OCI-M2 (cell line): Measurements from ENCODE around the gene SLC25A15.
"Not testable (repeated sequence)": the region's sequence is repeated elsewhere in the genome, so short reads cannot be mapped to it uniquely, and the experiment has no call there.

Source experiments
- DNase-seq: peaks from one replicate; lab custom pipeline; 2025; ENCODE audit not compliant: unreplicated experiment; lab: John Stamatoyannopoulos, UW

Gene SLC25A15

DNA sequence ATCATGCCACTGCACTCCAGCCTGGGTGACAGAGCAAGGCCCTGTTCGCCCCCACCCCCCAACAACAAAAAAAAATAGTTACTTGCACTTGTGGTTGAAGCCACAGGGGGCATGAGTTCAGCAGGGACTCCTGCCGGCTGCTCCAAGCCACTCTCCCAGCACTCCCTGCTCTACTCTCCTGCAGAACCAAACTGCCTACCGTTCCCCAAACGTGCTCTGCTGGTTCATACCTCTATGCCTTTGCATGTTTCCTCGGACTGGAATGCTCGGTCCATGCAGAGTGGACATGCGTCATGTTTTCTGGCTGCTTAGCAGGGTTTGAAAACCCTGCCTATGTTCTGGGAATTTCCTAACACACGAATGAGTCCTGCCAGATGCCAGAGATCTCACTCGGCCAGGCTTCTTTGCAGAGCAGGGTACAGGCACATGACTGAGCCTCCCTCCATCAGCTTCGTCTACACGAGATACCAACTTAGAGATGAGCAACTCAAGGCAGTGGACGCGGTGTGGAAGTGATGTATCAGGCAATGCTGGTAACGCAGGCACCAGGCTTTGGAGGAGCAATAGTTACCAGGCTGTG, 8.5 kb upstream of the SLC25A15 start:
- no peak for DNase-seq

DNA sequence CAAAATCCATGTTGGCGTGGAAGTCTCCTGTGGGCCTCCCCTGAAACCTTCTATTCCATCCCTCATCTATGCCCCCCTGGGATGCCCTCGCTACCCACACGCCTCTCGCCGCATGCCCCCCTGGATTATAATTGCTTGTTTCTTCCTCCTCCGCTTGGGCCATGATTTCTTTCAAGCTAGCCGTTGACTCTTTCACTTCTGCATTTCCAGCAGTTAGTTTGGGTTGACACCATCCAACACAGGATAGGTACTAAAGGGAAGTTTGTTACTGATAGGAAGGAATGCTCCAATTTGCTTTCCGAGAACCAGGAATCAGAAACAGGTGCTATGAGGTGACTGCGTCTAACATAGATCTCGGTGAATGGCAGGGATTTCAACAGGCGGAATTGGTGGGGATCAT, 7.7 kb upstream of the SLC25A15 start:
- no peak for DNase-seq

DNA sequence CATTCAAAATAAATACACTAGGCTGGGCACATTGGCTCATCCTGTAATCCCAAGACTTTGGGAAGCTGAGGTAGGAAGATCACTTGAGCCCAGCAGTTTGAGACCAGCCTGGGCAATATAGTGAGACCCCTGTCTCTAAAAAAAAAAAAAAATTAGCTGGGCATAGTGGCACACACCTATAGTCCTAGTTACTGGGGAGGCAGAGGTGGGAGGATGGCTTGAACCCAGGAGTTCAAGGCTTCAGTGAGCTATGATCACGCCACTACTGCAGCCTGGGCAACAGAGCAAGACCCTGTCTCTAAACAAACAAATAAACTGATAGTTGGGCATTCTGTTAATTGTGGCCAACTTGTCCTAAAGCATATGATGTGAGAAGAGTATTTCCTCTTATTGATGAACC, 6.4 kb upstream of the SLC25A15 start:
- not testable (repeated sequence) for DNase-seq

DNA sequence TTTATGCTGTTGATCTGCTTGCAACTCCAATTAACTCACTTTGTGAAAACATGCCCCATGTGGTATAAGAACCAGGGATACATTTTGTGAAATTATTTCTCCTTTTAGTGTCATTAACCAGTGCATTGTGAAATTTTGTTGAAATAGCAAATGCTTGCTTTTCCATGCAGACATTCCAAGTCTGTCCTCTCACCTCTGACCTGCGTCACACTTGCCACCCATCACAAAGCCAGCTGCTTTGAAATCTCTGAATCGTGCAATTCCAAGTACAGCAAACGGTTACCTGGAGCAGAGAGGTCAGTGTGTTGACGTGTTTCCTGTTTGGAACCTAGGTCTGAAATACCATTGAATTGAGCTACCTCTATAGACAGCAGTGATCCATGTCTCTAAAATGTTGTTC, 4.9 kb upstream of the SLC25A15 start:
- DNase-seq: no peak

DNA sequence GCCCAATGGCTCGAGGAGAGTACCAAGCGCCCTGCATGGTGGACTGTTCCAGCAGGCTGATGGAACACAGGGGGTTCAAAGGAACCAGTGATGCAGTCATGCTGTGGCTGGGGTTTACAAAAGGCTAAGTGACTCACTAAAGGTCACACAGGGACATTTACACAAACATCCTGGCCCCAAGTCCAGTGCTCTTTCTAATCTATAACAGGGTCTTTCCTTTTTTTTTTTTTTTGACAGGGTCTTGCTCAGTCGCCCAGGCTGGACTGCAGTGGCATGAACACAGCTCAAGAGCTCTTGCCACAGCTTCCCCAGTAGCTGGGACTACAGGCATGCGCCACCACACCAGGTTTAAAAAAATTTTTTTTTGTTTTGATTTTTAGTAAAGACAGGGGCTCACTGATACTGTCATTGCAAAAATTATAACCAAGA, 2.8 kb upstream of the SLC25A15 start:
- no peak for DNase-seq

DNA sequence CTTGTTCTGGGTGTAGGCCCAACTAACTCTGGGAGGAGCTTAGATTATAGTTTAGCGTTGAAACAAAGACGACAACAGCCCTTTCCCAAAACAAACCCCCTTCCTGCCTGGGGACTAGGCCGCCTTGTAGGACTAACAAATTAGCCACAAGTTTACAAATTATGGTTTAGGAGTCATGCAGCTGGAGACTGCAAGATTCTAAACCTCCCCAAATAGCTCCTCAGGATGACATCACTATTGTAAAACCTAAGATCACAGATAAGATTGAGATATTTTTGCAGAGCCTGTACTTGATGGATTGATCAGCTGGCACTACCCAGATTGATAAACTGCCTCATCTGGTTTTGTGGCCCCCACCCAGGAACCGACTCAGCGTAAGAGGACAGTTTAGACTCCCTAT, 2.3 kb upstream of the SLC25A15 start:
- no peak for DNase-seq

DNA sequence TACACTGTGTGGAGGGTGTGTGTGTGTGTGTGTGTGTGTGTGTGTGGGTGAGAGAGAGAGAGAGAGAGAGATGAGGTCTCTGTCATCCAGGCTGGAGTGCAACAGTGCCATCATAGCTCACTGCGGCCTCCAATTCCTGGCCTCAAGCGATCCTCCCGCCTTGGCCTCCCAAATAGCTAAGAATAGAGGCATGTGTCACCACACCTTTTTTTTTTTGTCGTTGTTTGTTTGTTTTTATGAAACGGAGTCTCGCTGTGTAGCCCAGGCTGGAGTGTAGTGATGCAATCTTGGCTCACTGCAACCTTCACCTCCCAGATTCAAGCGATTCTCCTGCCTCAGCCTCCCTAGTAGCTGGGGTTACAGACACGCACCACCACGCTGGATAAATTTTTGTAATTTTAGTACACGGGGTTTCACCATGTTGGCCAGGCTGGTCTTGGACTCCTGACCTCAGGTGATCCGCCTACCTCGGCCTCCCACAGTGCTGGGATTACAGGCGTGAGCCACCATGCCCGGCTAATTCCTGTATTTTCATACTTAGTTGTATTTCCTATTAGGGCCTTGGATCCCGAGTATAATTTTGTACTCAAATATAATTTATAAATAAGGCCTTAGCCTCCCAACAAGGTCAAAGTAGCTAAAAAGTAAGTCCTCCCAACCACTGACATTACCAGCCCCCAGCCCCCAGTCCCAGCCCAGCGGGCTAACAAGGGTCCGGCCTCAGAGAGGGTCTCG, 704 bp upstream of the SLC25A15 start:
- DNase-seq: not testable (repeated sequence)

DNA sequence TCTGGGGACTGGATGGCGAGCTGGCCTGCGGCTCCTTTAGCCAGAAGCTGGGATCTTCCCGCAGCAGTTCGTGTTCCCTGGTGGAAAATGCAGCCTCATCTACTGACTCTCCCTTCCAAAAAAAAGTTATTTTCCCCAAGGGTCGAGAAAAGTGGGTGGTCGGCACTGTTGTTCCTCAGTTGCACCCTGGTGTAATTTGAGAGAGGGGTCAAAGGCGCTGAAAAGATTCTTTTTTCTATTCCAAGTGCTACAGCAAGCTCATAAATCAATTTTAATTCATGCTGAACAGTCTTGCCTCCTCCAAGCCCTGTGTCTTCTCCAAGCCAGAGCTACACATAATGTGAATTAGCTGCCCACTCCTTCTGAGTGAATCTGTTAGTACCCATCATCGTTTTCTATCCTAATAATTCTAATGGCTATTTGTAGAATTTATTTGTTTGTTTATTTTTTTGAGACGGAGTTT, 774 bp downstream of the SLC25A15 start:
- DNase-seq: no peak

DNA sequence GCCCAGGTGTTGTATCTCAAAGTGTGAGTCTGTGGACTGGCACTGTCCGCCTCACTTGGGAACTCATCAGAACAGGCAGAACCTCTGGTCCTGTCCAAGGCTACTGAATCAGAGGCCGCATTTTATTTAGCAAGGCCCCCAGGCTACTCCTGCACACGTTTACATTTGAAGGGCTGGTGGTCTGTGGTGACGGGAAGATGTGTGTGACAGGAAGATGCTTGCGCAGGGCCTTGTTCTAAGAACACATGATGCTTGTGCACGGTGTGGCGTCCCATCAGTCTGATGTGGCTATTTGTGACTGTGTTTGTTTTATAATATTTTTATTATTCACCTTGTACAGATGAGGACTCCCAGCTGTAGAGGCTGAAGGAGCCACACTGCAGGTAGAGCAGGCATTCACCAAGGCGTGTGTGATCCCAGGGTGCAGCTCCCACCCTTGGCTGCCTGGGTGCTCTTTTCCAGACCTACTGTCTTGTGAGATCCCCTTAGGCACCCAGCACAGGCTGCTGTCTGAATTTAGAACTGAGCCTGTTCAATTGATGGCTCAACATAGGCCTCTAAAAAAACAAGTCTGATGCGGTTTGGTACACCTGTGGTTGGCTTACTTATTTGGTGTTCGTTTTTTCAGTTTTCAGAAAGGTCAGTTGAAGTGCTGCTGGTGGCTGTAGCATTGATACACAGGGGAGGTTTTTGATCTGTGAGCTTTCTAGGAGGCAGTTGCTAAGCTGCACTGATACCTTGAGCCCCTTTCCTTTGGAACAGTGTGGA, 3.1 kb downstream of the SLC25A15 start:
- no peak for DNase-seq

DNA sequence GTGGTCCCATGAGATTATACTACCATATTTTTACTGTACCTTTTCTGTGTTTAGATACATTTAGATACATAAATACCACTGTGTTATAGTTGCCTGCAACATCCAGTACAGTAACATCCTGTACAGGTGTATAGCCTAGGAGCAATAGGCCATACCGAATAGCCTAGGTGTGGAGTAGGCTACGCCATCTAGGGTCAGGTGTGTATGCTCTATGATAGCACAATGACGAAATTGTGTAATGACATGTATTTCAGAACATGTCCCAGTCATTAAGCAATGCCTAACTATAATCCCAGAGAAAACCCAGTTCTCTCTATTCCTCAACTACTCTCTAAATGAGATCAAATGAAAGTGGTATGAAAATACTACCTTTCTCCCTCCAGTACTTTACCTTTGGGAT, 3.9 kb downstream of the SLC25A15 start:
- no peak for DNase-seq

DNA sequence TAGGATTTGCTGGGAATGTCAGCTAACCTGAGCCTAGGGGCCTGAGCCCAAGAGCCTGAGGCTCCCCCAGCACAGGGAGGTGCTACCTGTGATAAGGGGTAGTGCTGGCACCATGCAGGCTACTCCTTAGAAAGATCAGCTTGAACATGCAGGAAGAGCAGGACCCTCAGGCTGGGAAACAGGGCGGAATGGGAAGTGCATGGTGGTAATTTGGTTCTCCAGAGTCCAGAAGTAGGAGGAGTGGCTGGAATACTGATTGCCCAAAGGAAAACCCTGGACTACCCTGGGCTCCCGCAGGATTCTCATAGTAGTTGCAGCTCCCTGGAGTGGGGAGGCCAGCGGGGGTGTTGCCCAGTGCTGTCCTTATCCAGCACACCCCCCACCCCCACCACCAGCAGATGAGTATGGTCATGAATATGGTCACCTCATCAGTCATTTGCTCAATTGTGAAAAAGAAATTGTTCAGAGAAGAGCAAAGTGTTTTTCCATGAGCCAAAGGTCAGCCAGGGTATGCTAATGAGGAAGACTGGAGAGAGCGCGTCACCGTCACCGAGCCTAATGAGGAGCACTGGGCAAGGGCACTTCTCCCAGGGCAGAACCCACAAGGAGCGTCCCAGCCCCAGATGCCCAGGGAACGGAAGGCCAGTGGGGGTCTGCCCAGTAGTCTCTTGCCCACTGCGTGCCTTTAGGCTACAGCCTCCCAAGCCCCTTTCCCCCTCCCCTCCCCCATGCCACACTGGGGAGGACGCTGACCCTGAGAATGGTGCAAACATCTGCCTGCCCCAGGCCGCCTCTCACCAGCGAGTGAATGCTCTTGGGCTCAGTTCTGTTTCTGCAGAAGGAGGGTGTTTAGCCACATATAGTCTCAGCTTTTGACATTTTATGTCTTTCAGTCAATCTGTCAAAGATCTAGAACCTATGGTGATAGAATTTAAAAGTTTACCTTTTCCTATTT, 5.3 kb downstream of the SLC25A15 start:
- DNase-seq: no peak

DNA sequence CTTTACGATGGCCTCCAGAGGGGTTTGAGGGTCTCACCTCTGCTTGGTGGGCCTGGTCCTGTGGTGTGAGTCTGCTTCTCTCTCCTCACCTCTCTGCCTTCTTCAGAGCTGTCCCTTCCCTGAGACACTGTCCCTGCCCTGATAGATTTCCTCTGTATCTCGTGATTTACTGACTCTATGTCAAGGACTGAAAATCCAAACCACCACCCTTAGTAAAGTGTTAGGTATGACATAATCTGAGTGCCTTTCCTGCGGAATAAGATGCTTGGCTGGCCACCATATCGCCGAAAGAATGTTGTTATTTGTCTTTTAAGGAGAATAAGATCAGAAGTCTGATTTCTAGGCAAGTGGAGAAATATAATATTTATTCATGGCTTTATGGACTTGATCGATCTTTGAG, 7.2 kb downstream of the SLC25A15 start:
- no peak for DNase-seq

DNA sequence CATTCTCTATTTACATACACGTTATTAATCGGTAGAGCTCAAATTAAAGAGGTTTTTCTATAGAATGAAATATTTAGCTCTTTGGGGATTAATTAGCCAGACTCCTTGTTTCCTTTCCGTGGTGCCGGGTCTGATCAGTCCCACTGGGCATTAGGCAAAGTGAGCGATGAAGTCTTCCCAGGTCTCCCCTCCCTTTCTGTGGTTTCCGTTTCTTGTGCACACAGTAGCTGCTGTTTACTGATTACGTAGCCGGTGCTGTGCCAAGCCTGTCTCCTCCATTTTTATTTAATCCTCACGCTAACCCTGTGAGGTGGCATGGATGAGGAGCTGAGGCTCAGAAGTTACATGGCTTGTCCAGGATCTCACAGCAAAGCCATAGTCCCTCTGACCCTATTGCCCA, 9.0 kb downstream of the SLC25A15 start:
- DNase-seq: no peak

DNA sequence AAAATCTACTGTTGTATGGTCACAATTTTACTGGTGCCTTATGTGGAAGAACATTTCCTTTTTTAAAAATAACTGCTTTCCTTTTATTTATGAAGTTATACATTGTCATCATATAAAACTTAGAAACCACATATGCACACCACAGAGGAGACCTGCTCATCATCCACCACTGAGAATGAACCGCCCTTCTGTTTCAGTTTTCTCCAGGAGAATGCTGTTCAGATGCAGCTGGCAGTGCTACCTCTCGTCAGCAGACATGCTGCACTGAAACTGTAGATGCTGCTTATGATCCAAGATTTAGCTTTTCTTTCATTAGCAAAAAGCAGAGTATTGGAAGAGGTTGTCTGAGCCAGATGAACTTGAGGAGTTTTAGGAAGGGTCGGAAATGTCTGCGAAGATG, 10.1 kb downstream of the SLC25A15 start:
- DNase-seq: no peak

DNA sequence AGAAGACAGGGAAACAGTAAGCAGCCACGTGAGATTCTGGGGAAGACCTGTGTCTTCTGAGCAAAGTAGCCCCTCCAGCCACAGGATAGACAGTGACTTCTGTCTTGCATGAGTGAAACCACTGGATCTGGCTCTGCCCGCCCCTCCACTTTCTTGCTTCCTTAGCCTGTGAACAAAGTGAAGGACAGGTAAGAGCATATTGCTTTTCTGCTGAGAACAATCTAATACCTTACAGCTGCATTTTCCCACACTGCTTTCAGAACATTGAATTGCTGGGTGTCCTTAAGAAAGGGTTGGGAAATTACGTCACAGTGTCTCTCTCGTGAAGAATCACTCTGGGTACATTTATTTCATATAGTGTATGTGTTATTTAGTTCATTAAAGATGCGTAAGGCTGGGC, 11.1 kb downstream of the SLC25A15 start:
- no peak for DNase-seq

DNA sequence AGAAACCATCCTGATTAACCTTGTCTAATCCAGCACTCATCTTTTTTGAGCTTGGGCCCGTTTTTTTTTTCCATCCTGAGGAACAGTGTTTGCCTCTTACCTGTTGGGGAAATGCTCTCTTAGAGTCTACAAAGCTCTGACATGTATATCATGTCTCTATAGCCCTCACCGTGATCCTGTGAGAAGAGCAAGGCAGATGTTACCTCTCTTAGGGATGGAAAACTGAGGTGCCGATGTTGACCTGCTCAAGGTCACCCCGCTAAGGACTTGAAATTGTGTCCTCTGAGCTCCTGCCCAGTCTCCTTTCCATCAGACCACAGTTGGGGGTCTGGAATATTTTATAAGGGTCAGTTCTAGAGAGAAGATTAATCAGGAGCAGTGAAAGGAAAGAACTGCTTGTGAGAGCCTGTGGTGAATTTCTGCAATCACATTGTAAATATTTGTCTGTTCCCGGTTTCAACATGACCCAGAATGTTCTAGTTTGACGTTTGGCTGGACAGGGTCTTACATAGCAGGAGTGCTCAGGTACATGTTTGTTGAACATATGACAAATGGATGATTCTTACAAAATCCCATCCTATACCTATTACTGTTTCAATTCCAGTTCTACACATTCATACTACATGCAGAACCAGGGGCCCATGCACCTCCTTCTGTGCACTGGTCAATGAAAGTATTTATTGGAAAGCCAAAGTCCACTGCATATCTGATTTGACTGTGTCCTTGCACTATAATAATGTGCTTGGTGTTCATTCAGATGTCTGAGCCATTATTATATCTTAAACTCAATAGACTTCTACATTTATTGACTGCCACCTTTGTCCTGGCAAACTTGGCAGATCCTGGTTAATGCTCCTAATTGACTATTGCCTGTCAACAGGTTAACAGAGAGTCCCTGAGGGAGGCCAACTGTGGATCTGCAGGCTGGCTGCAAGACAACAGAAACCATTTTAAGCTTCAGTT, 12.1 kb downstream of the SLC25A15 start:
- DNase-seq: no peak

DNA sequence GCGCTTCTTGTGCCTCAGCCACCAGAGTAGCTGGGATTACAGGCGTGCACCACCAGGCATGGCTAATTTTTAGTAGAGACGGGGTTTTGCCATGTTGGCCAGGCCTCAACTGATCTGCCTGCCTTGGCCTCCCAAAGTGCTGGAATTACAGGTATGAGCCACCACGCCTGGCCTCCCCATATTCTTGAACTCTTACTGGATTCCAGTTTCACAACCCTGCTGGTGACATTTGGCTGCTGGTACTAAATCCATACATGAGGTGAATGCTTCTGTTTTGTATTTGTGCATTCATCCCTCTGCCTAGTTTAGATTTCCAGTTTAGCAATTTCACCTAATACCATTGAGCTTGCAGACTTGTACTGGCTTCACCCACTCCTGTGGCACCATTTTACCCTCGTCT, 13.9 kb downstream of the SLC25A15 start:
- DNase-seq: no peak

DNA sequence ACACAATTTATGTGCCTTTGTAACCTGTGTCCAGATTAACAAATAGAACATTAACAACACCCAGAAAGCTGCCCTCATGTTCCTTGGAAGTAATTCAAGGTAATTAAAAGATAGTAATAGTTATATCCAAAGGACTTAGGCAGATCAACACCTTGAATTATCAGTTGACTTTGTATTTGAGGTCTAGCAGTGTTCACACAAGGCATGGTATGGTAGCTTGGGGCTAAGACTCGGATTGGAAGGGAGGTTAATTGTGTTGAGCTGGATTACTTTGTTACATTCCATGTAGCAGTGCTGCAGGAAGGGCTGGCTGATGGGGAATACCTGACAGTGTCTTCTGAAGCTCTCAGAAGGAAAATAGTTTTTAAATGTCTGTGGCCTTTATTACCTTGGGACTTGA, 16.8 kb downstream of the SLC25A15 start:
- DNase-seq: no peak

DNA sequence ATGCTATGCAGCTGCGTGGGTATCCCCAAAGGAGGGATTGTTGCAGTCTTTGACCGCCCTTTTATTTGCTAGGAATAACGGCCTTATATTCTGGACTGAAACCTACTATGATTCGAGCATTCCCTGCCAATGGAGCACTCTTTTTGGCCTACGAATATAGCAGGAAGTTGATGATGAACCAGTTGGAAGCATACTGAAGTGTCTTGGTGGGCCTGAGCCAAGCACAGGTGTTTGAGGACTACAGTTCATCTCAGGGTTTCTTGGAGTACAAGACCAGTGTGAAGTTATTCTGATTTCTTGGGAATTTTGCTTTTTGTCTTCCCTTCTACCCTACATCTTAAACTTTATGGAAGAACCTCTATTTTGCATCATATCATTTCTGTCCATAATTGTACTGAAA, 20.1 kb downstream of the SLC25A15 start:
- DNase-seq: no peak

DNA sequence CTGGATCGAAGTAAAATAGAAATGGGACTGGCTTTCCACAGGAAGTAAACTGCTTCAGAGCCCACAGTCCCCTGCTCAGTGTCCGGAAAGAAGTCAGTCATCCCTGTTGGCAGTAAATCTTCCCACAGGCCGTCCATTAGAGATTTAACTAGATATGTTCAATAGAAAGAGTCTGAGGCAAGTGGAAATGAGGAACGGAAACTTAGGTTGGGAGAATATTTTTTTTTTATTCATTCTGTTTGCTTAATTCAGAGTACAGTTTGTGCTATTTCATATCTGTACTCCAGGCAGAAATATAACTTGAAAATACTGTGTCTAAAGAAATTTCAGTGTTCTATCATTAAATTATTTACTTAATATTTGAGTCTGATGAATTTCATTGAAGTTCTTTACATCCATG, 22.7 kb downstream of the SLC25A15 start:
- DNase-seq: no peak
